HepG2 (cell line): ENCODE data around the gene SERPINA6. TPM values are rescaled to one million over a fixed set of nuclear protein-coding genes. Genes with fewer than 3 reads are reported as not detected.

Experiments used
- ATAC-seq: fragments of 200-7000 bp; cut with Tn5 transposase; 3 replicates; pipeline ENCODE4 v1.9.1; 2020; ENCODE audit warnings: mild to moderate bottlenecking, moderate library complexity
- BruUV-seq: library from RNA; stranded (reverse); fragments of 400-500 nt; replicated peaks from 2 replicates; lab custom pipeline; 2021; lab: Mats Ljungman, UMichigan
- CTCF ChIA-PET: fragments of 300-600 bp; formaldehyde crosslinking; extraction: SDS; loops from one replicate; lab custom pipeline; 2021; ENCODE audit warnings: low total read pairs, inconsistent platforms, low intra/inter-chr PET ratio; lab: Yijun Ruan, JAX
- POLR2A ChIA-PET: fragments of 350-600 bp; sonication (Branson Sonifier 250); formaldehyde crosslinking; loops from one replicate; lab custom pipeline; 2020; ENCODE audit warnings: antibody characterized with exemption, inconsistent platforms; lab: Yijun Ruan, JAX
- DNase-seq: peaks from one replicate; pipeline ENCODE4 v3.0.0-alpha.2; 2015; ENCODE audit warnings: low spot score
- FAIRE-seq: peaks from 3 replicates; lab custom pipeline; 2011; peaks lifted over from hg19 to GRCh38; lab: Jason Lieb, UNC
- H2AFZ ChIP-seq: one replicate; pipeline ENCODE4 v1.6.1; 2011; ENCODE audit warnings: low read length, inconsistent platforms
- H3K27ac ChIP-seq: fragments of 300-600 bp; 3 replicates; pipeline ENCODE4 v1.8.0; 2011; ENCODE audit warnings: mixed run types, mild to moderate bottlenecking, mixed read lengths, low read length, inconsistent platforms; ENCODE audit not compliant: insufficient read depth; ENCODE audit errors: extremely low read length
- H3K27me3 ChIP-seq, 2 experiments: fragments of 200-600 bp in 1 of 2; 2 replicates in 1 of 2; 3 replicates in 1 of 2; pipeline versions ENCODE4 v1.6.0 to v1.8.0; 2011; ENCODE audit warnings: low read length in 2 of 2, mild to moderate bottlenecking in 2 of 2, moderate library complexity in 2 of 2, inconsistent platforms in 1 of 2; ENCODE audit not compliant: insufficient read depth in 2 of 2, control insufficient read depth in 1 of 2
- H3K36me3 ChIP-seq, 2 experiments: fragments of 200-600 bp in 1 of 2; replicated peaks in 1 of 2; 2 replicates in 1 of 2; 3 replicates in 1 of 2; pipeline versions ENCODE4 v1.5.1 to v1.8.0; 2011; ENCODE audit warnings: low read length in 2 of 2, inconsistent platforms in 1 of 2; ENCODE audit not compliant: insufficient read depth in 2 of 2, control insufficient read depth in 1 of 2
- H3K4me1 ChIP-seq: 2 replicates; pipeline ENCODE4 v1.5.1; 2012; ENCODE audit warnings: low read length, inconsistent platforms; ENCODE audit not compliant: insufficient read depth
- H3K4me2 ChIP-seq: 2 replicates; pipeline ENCODE4 v1.6.0; 2011; ENCODE audit warnings: low read depth, low read length, inconsistent platforms
- H3K4me3 ChIP-seq, 3 experiments: fragments of 200-600 bp in 1 of 3; sonication (generic), shearing (Covaris generic) in 1 of 3; replicated peaks in 1 of 3; 2 replicates each; pipeline ENCODE4 v1.5.1; 2011 to 2016; ENCODE audit warnings: low read length in 3 of 3, inconsistent platforms in 2 of 3, low read depth in 2 of 3, mild to moderate bottlenecking in 2 of 3, control low read depth in 1 of 3, mixed read lengths in 1 of 3; ENCODE audit not compliant: insufficient read depth in 1 of 3
- H3K79me2 ChIP-seq: one replicate; pipeline ENCODE4 v1.6.1; 2011; ENCODE audit warnings: low read length, inconsistent platforms; ENCODE audit not compliant: insufficient read depth
- H3K9ac ChIP-seq: 2 replicates; pipeline ENCODE4 v1.6.0; 2011; ENCODE audit warnings: mild to moderate bottlenecking, low read depth, low read length, inconsistent platforms; ENCODE audit not compliant: insufficient read depth
- H3K9me3 ChIP-seq: 2 replicates; pipeline ENCODE4 v1.5.1; 2012; ENCODE audit warnings: mild to moderate bottlenecking, low read length
- H4K20me1 ChIP-seq: 2 replicates; pipeline ENCODE4 v1.6.0; 2011; ENCODE audit warnings: inconsistent platforms, mild to moderate bottlenecking, low read length, moderate library complexity; ENCODE audit not compliant: insufficient read depth
- HMGA1 ChIP-seq: sonication (generic); formaldehyde crosslinking; conservative IDR thresholded peaks from 2 replicates; pipeline ENCODE4 v1.4.0; 2020; ENCODE audit warnings: missing genetic modification reagents
- MAZ ChIP-seq, 2 experiments: sonication (generic) in 1 of 2; formaldehyde crosslinking in 1 of 2; IDR thresholded peaks; 2 replicates each; pipeline versions ENCODE4 v1.5.0 to v1.6.1; 2012 to 2020; ENCODE audit warnings: low read depth in 2 of 2, mild to moderate bottlenecking in 2 of 2, borderline replicate concordance in 1 of 2, improper control_type of control experiment in 1 of 2, low read length in 1 of 2, missing genetic modification reagents in 1 of 2, moderate library complexity in 1 of 2
- ZNF7 ChIP-seq: IDR thresholded peaks from 2 replicates; pipeline ENCODE4 v1.6.1; 2016; ENCODE audit warnings: missing biosample characterization, missing genetic modification reagents
- WGBS: methylation state at CpG from one replicate; pipeline ENCODE4 v1.1.6; 2017; ENCODE audit warnings: low lambda C conversion rate; 5-methylcytosine and 5-hydroxymethylcytosine counted together
- in situ Hi-C: cut with HindIII; loops from 2 replicates; pipeline ENCODE4 v1.10.0; 2017; ENCODE audit warnings: low pct_unique_long_range_greater_than_20kb; ENCODE audit not compliant: extremely low pct_ligation_motif_present
- intact Hi-C: fragments of 100-400 bp; cut with micrococcal nuclease; formaldehyde crosslinking; loops from one replicate; pipeline ENCODE4 v1.10.0; 2022; ENCODE audit not compliant: unreplicated experiment
- polyA plus RNA-seq, 8 experiments: library from polyadenylated mRNA; depleted of rRNA in 3 of 8; stranded (reverse) in 7 of 8; unstranded in 1 of 8; fragments of >200 nt; fragmentation: Illumina TruSeq in 4 of 8; extraction: Trizol in 4 of 8; gene quantifications; 2 replicates each; pipeline versions ENCODE4 v1.2.1 to v1.2.3, GENCODE V29; 2011 to 2016; ENCODE audit warnings: low read depth in 4 of 8, missing spikeins in 1 of 8, mixed read lengths in 1 of 8; ENCODE audit not compliant: insufficient read depth in 1 of 8
- total RNA-seq, 5 experiments: library from RNA; depleted of rRNA; stranded (reverse); fragments of >200 nt; fragmentation: Illumina TruSeq; extraction: Trizol; gene quantifications; 2 replicates each; pipeline ENCODE4 v1.2.3, GENCODE V29; 2016; ENCODE audit warnings: low read depth in 1 of 5
- TF ChIP-seq, protein P1 (sequence below): sonication (generic); formaldehyde crosslinking; IDR thresholded peaks from 2 replicates; pipeline ENCODE4 v1.4.0; 2020; ENCODE audit warnings: missing genetic modification reagents, borderline replicate concordance
- TF ChIP-seq, protein P2 (sequence below): sonication (generic); formaldehyde crosslinking; IDR thresholded peaks from 2 replicates; pipeline ENCODE4 v1.5.0; 2020; ENCODE audit warnings: mild to moderate bottlenecking, missing genetic modification reagents
- TF ChIP-seq, protein P3 (sequence below): sonication (generic); formaldehyde crosslinking; IDR thresholded peaks from 2 replicates; pipeline ENCODE4 v1.4.0; 2020; ENCODE audit warnings: missing genetic modification reagents, mild to moderate bottlenecking, borderline replicate concordance

The SERPINA6 gene
- total and polyA plus RNA-seq, 2 of the 13 experiments (the other 11 are each of a cell fraction or from before 2014, with no cell fraction given), result 260 to 333 TPM

DNA sequence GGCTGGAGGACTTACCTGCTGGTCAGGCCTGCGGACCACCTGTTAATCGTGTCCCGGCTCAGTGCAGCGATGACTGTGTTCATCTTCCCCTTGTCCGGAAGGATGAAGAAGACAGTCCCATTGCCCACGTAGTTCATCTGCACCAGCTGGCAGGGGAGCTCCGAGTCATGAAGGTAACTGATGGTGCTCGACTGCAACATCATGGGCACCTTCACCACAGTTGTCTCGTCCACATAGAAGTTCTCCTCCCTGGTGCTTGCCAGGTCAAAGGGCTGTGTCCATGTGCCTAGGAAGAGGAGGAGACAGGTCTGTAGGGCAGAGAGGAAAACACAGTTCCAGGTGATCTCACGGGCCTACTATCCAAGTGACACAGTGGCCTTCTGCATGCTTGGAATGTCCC lies 13.4 kb downstream of the SERPINA6 start:
- ChIA-PET CTCF (no interaction called here), POLR2A (no interaction called here)
- no peak overlapping the region for H2AFZ ChIP-seq
- no peaks in the 10 kb centered on the region for H3K27me3 ChIP-seq
- intact Hi-C loops, result no loop called here
- 0 out of 2 replicates have a peak, but pooled peaks cover 6% of the 10 kb centered on the region for H3K9me3 ChIP-seq
- in situ Hi-C loops, result loop anchor here (5.0 to 10.0 kb wide), 2 partner anchors 172 to 255 kb away; no protein-coding TSS in a partner anchor
- FAIRE-seq (no peak), DNase-seq (no peak), ATAC-seq (no peak)
- no peak overlapping the region for H3K4me3 ChIP-seq
- H3K9ac ChIP-seq, result no peak overlapping the region
- H3K4me2 ChIP-seq, result no peak overlapping the region
- no peaks in the 10 kb centered on the region for H4K20me1 ChIP-seq
- H3K27ac ChIP-seq, result no peak overlapping the region
- 96% methylated on average over 9 of the region's 10 CpGs for WGBS
- peaks cover 40% of the 10 kb centered on the region for H3K4me1 ChIP-seq
- H3K79me2 ChIP-seq, result peaks cover 14% of the 10 kb centered on the region
- TF ChIP-seq ZNF7 (CRISPR knock-in tag) (no peak), MAZ (IDR thresholded peaks at IDR 0.05; ENCODE audit: borderline replicate concordance, low read depth, low read length) (no peak), MAZ (CRISPR knock-in tag; IDR thresholded peaks at IDR 0.05; ENCODE audit: low read depth) (0 out of 2 replicates have a peak, but pooled peaks have one; percentile 11)
- H3K36me3 ChIP-seq, result peaks cover 42 to 94% of the 10 kb centered on the region in 2 experiments
- BruUV-seq, result no TSS peak

DNA sequence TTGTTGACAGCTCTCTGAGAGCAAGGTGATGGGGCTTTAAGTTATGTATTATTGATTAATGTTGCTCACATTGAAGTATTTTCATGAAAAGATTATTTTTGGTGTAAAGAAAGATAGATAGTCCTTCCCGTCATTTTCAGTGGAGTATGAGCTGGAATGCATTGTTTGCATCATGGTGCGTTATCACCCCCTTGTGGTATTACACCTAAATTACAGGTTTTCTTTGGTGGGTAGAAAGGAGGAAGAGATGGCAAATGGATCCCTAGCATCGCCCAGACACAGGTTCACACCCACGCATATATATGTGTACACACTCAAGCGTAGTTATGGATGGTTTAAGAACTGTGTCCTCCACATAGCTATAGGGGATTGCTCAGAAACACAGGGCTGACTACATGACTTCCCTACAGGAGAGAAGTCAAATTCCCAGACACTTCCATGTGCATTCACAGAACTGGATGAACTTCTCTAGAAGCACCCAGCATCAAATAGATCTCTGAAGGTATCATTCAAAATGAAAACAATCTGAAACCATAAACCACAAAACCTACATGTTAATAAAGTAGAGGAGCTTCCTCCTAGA lies 15.6 kb downstream of the SERPINA6 start:
- FAIRE-seq, result peak; percentile 87
- peak; percentile 50 for DNase-seq
- H3K9me3 ChIP-seq, result 0 out of 2 replicates have a peak, but pooled peaks cover 6% of the 10 kb centered on the region
- no TSS peak for BruUV-seq
- intact Hi-C loops (loop anchor here (1.0 kb wide), 3 partner anchors 127 to 271 kb away; no protein-coding TSS in a partner anchor), in situ Hi-C loops (loop anchor here (5.0 to 10.0 kb wide), 2 partner anchors 170 to 253 kb away; no protein-coding TSS in a partner anchor)
- 39% methylated on average over 5 of the region's 5 CpGs for WGBS
- no peak overlapping the region for H3K4me2 ChIP-seq
- peaks cover 18% of the 10 kb centered on the region for H3K4me1 ChIP-seq
- H3K9ac ChIP-seq, result no peak overlapping the region
- ATAC-seq, result peak; percentile 65
- peaks cover 5% of the 10 kb centered on the region for H3K79me2 ChIP-seq
- no peaks in the 10 kb centered on the region for H4K20me1 ChIP-seq
- H3K4me3 ChIP-seq, result no peak overlapping the region
- no peaks in the 10 kb centered on the region for H3K27me3 ChIP-seq
- H3K27ac ChIP-seq, result no peak overlapping the region
- peaks cover 39 to 88% of the 10 kb centered on the region in 2 experiments for H3K36me3 ChIP-seq
- CTCF ChIA-PET, result interaction anchor here (1.0 to 1.9 kb wide), 5 partner anchors 105 to 253 kb away, joined by 3 to 14 read pairs (median 5); no protein-coding TSS in a partner anchor
- no peak overlapping the region for H2AFZ ChIP-seq
- POLR2A ChIA-PET, result interaction anchor here (1.0 to 1.7 kb wide), 3 partner anchors 15 to 171 kb away, joined by 3 to 15 read pairs (median 3); partner anchors contain the start of gene SERPINA10
- TF ChIP-seq, protein P1, sequence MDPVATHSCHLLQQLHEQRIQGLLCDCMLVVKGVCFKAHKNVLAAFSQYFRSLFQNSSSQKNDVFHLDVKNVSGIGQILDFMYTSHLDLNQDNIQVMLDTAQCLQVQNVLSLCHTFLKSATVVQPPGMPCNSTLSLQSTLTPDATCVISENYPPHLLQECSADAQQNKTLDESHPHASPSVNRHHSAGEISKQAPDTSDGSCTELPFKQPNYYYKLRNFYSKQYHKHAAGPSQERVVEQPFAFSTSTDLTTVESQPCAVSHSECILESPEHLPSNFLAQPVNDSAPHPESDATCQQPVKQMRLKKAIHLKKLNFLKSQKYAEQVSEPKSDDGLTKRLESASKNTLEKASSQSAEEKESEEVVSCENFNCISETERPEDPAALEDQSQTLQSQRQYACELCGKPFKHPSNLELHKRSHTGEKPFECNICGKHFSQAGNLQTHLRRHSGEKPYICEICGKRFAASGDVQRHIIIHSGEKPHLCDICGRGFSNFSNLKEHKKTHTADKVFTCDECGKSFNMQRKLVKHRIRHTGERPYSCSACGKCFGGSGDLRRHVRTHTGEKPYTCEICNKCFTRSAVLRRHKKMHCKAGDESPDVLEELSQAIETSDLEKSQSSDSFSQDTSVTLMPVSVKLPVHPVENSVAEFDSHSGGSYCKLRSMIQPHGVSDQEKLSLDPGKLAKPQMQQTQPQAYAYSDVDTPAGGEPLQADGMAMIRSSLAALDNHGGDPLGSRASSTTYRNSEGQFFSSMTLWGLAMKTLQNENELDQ, result no peak
- TF ChIP-seq, protein P2, sequence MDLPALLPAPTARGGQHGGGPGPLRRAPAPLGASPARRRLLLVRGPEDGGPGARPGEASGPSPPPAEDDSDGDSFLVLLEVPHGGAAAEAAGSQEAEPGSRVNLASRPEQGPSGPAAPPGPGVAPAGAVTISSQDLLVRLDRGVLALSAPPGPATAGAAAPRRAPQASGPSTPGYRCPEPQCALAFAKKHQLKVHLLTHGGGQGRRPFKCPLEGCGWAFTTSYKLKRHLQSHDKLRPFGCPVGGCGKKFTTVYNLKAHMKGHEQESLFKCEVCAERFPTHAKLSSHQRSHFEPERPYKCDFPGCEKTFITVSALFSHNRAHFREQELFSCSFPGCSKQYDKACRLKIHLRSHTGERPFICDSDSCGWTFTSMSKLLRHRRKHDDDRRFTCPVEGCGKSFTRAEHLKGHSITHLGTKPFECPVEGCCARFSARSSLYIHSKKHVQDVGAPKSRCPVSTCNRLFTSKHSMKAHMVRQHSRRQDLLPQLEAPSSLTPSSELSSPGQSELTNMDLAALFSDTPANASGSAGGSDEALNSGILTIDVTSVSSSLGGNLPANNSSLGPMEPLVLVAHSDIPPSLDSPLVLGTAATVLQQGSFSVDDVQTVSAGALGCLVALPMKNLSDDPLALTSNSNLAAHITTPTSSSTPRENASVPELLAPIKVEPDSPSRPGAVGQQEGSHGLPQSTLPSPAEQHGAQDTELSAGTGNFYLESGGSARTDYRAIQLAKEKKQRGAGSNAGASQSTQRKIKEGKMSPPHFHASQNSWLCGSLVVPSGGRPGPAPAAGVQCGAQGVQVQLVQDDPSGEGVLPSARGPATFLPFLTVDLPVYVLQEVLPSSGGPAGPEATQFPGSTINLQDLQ, result no peak
- TF ChIP-seq, protein P3, sequence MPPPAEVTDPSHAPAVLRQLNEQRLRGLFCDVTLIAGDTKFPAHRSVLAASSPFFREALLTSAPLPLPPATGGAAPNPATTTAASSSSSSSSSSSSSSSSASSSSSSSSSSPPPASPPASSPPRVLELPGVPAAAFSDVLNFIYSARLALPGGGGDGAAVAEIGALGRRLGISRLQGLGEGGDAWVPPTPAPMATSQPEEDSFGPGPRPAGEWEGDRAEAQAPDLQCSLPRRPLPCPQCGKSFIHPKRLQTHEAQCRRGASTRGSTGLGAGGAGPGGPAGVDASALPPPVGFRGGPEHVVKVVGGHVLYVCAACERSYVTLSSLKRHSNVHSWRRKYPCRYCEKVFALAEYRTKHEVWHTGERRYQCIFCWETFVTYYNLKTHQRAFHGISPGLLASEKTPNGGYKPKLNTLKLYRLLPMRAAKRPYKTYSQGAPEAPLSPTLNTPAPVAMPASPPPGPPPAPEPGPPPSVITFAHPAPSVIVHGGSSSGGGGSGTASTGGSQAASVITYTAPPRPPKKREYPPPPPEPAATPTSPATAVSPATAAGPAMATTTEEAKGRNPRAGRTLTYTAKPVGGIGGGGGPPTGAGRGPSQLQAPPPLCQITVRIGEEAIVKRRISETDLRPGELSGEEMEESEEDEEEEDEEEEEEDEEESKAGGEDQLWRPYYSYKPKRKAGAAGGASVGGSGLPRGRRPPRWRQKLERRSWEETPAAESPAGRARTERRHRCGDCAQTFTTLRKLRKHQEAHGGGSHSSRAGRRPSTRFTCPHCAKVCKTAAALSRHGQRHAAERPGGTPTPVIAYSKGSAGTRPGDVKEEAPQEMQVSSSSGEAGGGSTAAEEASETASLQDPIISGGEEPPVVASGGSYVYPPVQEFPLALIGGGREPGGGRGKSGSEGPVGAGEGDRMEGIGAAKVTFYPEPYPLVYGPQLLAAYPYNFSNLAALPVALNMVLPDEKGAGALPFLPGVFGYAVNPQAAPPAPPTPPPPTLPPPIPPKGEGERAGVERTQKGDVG (CRISPR knock-in tag), result no peak
- no peak for TF ChIP-seq HMGA1
